CD4-positive, alpha-beta T cell (primary cell): ENCODE data around the gene RPP25L. TPM values are rescaled to one million over a fixed set of nuclear protein-coding genes. Genes with fewer than 3 reads are reported as not detected.
A peak's percentile ranks its signal among the peaks of the same experiment; 100 is the strongest.

Experiments used
- ATAC-seq: fragments of 200-7000 bp; cut with Tn5 transposase; one replicate; pipeline ENCODE4 v1.10.0; 2022; ENCODE audit warnings: mild to moderate bottlenecking; ENCODE audit not compliant: poor library complexity
- CTCF ChIA-PET: fragments of 350-600 bp; sonication (Branson Sonifier 250); formaldehyde crosslinking; loops from one replicate; lab custom pipeline; 2021; ENCODE audit warnings: antibody characterized with exemption, inconsistent platforms; lab: Charles Lee
- POLR2A ChIA-PET: fragments of 350-600 bp; sonication (Branson Sonifier 250); formaldehyde crosslinking; loops from one replicate; lab custom pipeline; 2021; ENCODE audit warnings: antibody characterized with exemption, inconsistent platforms; lab: Charles Lee
- DNase-seq, 14 experiments: peaks; one replicate each; pipeline ENCODE4 v3.0.0-alpha.2; 2013 to 2020; ENCODE audit warnings: mixed read lengths in 2 of 14
- H3K27ac ChIP-seq, 2 donors: one replicate each; pipeline versions ENCODE4 v1.5.1 to v1.7.0; 2013; ENCODE audit warnings: low read length in 2 of 2, low read depth in 1 of 2, mild to moderate bottlenecking in 1 of 2
- H3K27me3 ChIP-seq, 2 experiments: 1 replicate in 1 of 2; 2 replicates in 1 of 2; pipeline versions ENCODE4 v1.6.1 to v1.7.0; 2013; ENCODE audit warnings: low read length in 2 of 2, control low read depth in 1 of 2, mild to moderate bottlenecking in 1 of 2, moderate library complexity in 1 of 2; ENCODE audit not compliant: insufficient read depth in 2 of 2, control insufficient read depth in 1 of 2
- H3K36me3 ChIP-seq: one replicate; pipeline ENCODE4 v1.6.1; 2013; ENCODE audit warnings: low read length, control low read depth; ENCODE audit not compliant: insufficient read depth
- H3K4me1 ChIP-seq: one replicate; pipeline ENCODE4 v1.6.1; 2013; ENCODE audit warnings: low read length, control low read depth; ENCODE audit not compliant: insufficient read depth
- H3K4me3 ChIP-seq: one replicate; pipeline ENCODE4 v1.5.1; 2013; ENCODE audit warnings: mild to moderate bottlenecking, low read length, moderate library complexity
- H3K9me3 ChIP-seq, 2 experiments: 1 replicate in 1 of 2; 2 replicates in 1 of 2; pipeline versions ENCODE4 v1.6.1 to v1.7.0; 2013; ENCODE audit warnings: low read length in 2 of 2, mild to moderate bottlenecking in 2 of 2, control low read depth in 1 of 2, moderate library complexity in 1 of 2; ENCODE audit not compliant: control insufficient read depth in 1 of 2, insufficient read depth in 1 of 2
- H3K27ac Mint-ChIP-seq: one replicate; pipeline ENCODE4 v1.8.0; 2020; ENCODE audit warnings: mixed read lengths
- H3K27me3 Mint-ChIP-seq: one replicate; pipeline ENCODE4 v1.8.0; 2021; ENCODE audit warnings: mixed read lengths
- H3K36me3 Mint-ChIP-seq: one replicate; pipeline ENCODE4 v1.8.0; 2021; ENCODE audit warnings: low read depth, mixed read lengths
- H3K4me1 Mint-ChIP-seq: one replicate; pipeline ENCODE4 v1.8.0; 2021; ENCODE audit warnings: low read depth, mixed read lengths
- H3K4me3 Mint-ChIP-seq: one replicate; pipeline ENCODE4 v1.8.0; 2020; ENCODE audit warnings: mild to moderate bottlenecking, mixed read lengths
- H3K9me3 Mint-ChIP-seq: one replicate; pipeline ENCODE4 v1.8.0; 2020; ENCODE audit warnings: mixed read lengths
- CTCF ChIP-seq: fragments of 200-600 bp; IDR thresholded peaks from one replicate; pipeline ENCODE4 v1.8.0; 2022; ENCODE audit warnings: antibody characterized with exemption, mild to moderate bottlenecking
- intact Hi-C, 2 experiments: fragments of 100-400 bp; cut with DNase I in 1 of 2; cut with micrococcal nuclease in 1 of 2; formaldehyde crosslinking; loops; one replicate each; pipeline versions ENCODE4 v1.15.1 to v1.9.0; 2023 to 2025; cut with DNase I, micrococcal nuclease
- total RNA-seq, 174 experiments: library from RNA in 2 of 174; stranded (reverse) in 2 of 174; gene quantifications; one replicate each; pipeline ENCODE4 v1.2.3 and lab custom pipeline; 2021 to 2026

Gene RPP25L
- total RNA-seq, 2 experiments from 2014 or later: 4.6 to 5.7 TPM

GRCh38 chr9:34594177-34594576 is 17.7 kb downstream of the RPP25L start:
- ChIA-PET POLR2A (no interaction called here), CTCF (interaction anchor here (1.3 kb wide), 1 partner anchor 40 kb away, joined by 3 read pairs; no protein-coding TSS in a partner anchor)
- Mint-ChIP-seq H3K4me1 (peaks cover 15% of the 10 kb centered on the region), H3K4me3 (no peak overlapping the region), H3K36me3 (no peaks in the 10 kb centered on the region), H3K27me3 (peaks cover 65% of the 10 kb centered on the region), H3K9me3 (no peaks in the 10 kb centered on the region), H3K27ac (no peak overlapping the region)
- ATAC-seq: no peak
- intact Hi-C loops: loop anchor here (5.0 to 10.0 kb wide), 2 partner anchors 49 to 262 kb away; no protein-coding TSS in a partner anchor
- no peak for TF ChIP-seq CTCF
- DNase-seq: no peak
- H3K27ac ChIP-seq: no peak overlapping the region
- peaks cover 44 to 50% of the 10 kb centered on the region in 2 experiments for H3K27me3 ChIP-seq
- no peak overlapping the region for H3K4me3 ChIP-seq
- H3K36me3 ChIP-seq: no peaks in the 10 kb centered on the region
- peaks cover 26% of the 10 kb centered on the region for H3K4me1 ChIP-seq
- H3K9me3 ChIP-seq: peaks cover 0 to 17% of the 10 kb centered on the region in 2 experiments

- Mint-ChIP-seq H3K4me1 (peaks cover 26% of the 10 kb centered on the region), H3K4me3 (peak overlapping the region; percentile 80), H3K36me3 (no peaks in the 10 kb centered on the region), H3K9me3 (no peaks in the 10 kb centered on the region), H3K27me3 (peaks cover 75% of the 10 kb centered on the region), H3K27ac (no peak overlapping the region)
- no peak for TF ChIP-seq CTCF
- peak in 2 of 14 experiments; percentile 52 to 55 for DNase-seq
- Histone ChIP-seq H3K4me1 (peaks cover 30% of the 10 kb centered on the region), H3K27ac (no peak overlapping the region), H3K27me3 (peaks cover 55 to 61% of the 10 kb centered on the region in 2 experiments), H3K36me3 (no peaks in the 10 kb centered on the region), H3K9me3 (peaks cover 0 to 17% of the 10 kb centered on the region in 2 experiments), H3K4me3 (no peak overlapping the region)
- POLR2A ChIA-PET: no interaction called here
- intact Hi-C loops: loop anchor here (5.0 to 10.0 kb wide), 2 partner anchors 48 to 261 kb away; no protein-coding TSS in a partner anchor
- CTCF ChIA-PET: interaction anchor here (2.5 kb wide), 1 partner anchor 189 kb away, joined by 11 read pairs; no protein-coding TSS in a partner anchor
- peak; percentile 35 for ATAC-seq
These were observed 18.8 kb downstream of the RPP25L start for GRCh38 chr9:34592895-34593601.

GRCh38 chr9:34591917-34592866 is 19.7 kb downstream of the RPP25L start:
- H3K9me3 ChIP-seq: peaks cover 0 to 17% of the 10 kb centered on the region in 2 experiments
- ChIA-PET POLR2A (interaction anchor here (1.0 kb wide), 1 partner anchor 188 kb away, joined by 4 read pairs; no protein-coding TSS in a partner anchor), CTCF (interaction anchor here (1.1 to 2.5 kb wide), 10 partner anchors 11 to 968 kb away, joined by 3 to 11 read pairs (median 4); partner anchors contain the start of gene RPP25L)
- intact Hi-C loops: loop anchor here (1.0 to 10.0 kb wide), 4 partner anchors 47 to 260 kb away; no protein-coding TSS in a partner anchor
- no peak overlapping the region for H3K27ac Mint-ChIP-seq
- peak overlapping the region; percentile 80 for H3K4me3 Mint-ChIP-seq
- H3K4me3 ChIP-seq: peak overlapping the region; percentile 63
- DNase-seq: peak in 2 of 14 experiments; percentile 31 to 39
- H3K27ac ChIP-seq: no peak overlapping the region
- H3K36me3 ChIP-seq: no peaks in the 10 kb centered on the region
- H3K4me1 ChIP-seq: peaks cover 30% of the 10 kb centered on the region
- peaks cover 26% of the 10 kb centered on the region for H3K4me1 Mint-ChIP-seq
- no peaks in the 10 kb centered on the region for H3K9me3 Mint-ChIP-seq
- H3K27me3 Mint-ChIP-seq: peaks cover 78% of the 10 kb centered on the region
- TF ChIP-seq CTCF: no peak
- no peak for ATAC-seq
- H3K27me3 ChIP-seq: peaks cover 61 to 67% of the 10 kb centered on the region in 2 experiments
- no peaks in the 10 kb centered on the region for H3K36me3 Mint-ChIP-seq
